Adrenal gland (tissue), 12 donors: ENCODE results near the gene CAPN2. TPM values are rescaled to one million over a fixed set of nuclear protein-coding genes. Genes with fewer than 3 reads are reported as not detected.

Experiments
- DNase-seq, 7 donors: peaks; one replicate each; pipeline ENCODE4 v3.0.0-alpha.2; 2019 to 2020
- H3K27ac ChIP-seq, 5 donors: fragments of 200-600 bp; sonication (generic) in 4 of 5; 1 replicate in 3 of 5; 2 replicates in 2 of 5; pipeline versions ENCODE4 v1.5.1 to v1.8.0; 2016 to 2020; ENCODE audit warnings: mild to moderate bottlenecking in 1 of 5
- H3K27me3 ChIP-seq: fragments of 200-600 bp; 2 replicates; pipeline ENCODE4 v1.8.0; 2021
- H3K36me3 ChIP-seq, 2 donors: fragments of 200-600 bp; replicated peaks in 1 of 2; 1 replicate in 1 of 2; 2 replicates in 1 of 2; pipeline versions ENCODE4 v1.5.1 to v1.8.0; 2018 to 2022
- H3K4me1 ChIP-seq, 2 donors: fragments of 200-600 bp; replicated peaks in 1 of 2; 1 replicate in 1 of 2; 2 replicates in 1 of 2; pipeline versions ENCODE4 v1.5.1 to v1.8.0; 2018 to 2021
- H3K4me3 ChIP-seq, 4 donors: fragments of 200-600 bp; sonication (generic) in 3 of 4; one replicate each; pipeline ENCODE4 v1.5.1; 2016 to 2018
- H3K9me3 ChIP-seq, 3 donors: fragments of 200-600 bp; sonication (generic) in 1 of 3; replicated peaks in 1 of 3; 1 replicate in 2 of 3; 2 replicates in 1 of 3; pipeline versions ENCODE4 v1.5.1 to v1.8.0; 2016 to 2021
- POLR2A ChIP-seq, 2 donors: fragments of 450-650 bp; IDR thresholded peaks; one replicate each; pipeline ENCODE4 v1.6.1; 2017; ENCODE audit warnings: antibody characterized with exemption in 2 of 2, mild to moderate bottlenecking in 2 of 2, moderate library complexity in 1 of 2
- WGBS, 4 donors: extraction: QIAGEN DNeasy Blood & Tissue Kit in 2 of 4; methylation state at CpG; one replicate each; pipeline versions ENCODE4 v1.1.5 to v1.1.7; 2013 to 2017; 5-methylcytosine and 5-hydroxymethylcytosine counted together
- intact Hi-C, 2 donors: fragments of 100-400 bp; cut with DNase I; formaldehyde crosslinking; loops; one replicate each; pipeline versions ENCODE4 v1.14.1 to v1.15.0; 2022 to 2023
- polyA plus RNA-seq, 3 donors: library from polyadenylated mRNA; stranded (reverse); fragments of 200-250 nt in 2 of 3; fragments of 350-450 nt in 1 of 3; fragmentation: Illumina TruSeq in 1 of 3; extraction: RNeasy Lipid Tissue Mini Kit (QIAGEN cat#74804) in 1 of 3; gene quantifications; one replicate each; pipeline ENCODE4 v1.2.3, GENCODE V29; 2013 to 2014
- total RNA-seq, 9 donors: library from RNA; depleted of rRNA in 4 of 9; stranded (reverse); fragments of >200 nt in 4 of 9; fragments of 120-200 nt in 1 of 9; fragmentation: NEBNext Ultra II Directional in 1 of 9; extraction: Animal tissue kit (Norgen Biotek cat#: 25700) in 1 of 9; gene quantifications; one replicate each; pipeline versions ENCODE4 v1.1.0 to v1.2.4, GENCODE V29; 2013 to 2023
- TF ChIP-seq, protein P1 (sequence below), 6 experiments: fragments of 450-650 bp in 4 of 6; fragments of 200-600 bp in 2 of 6; sonication (generic) in 1 of 6; IDR thresholded peaks; 1 replicate in 5 of 6; 2 replicates in 1 of 6; pipeline versions ENCODE4 v1.5.1 to v1.8.0; 2016 to 2021; ENCODE audit warnings: antibody characterized with exemption in 6 of 6, mild to moderate bottlenecking in 2 of 6, moderate library complexity in 1 of 6
- donor health status: healthy with polysubstance abuse.
- donor health status: Bipolar disorder and iron deficiency.
- donor health status: DM: yes; HTN: yes; CAD: no.
- donor health status: DM: no; HTN: no; CAD: no.
- donor health status: DM: no; HTN: no; CAD: no.
- donor health status: DM: yes; HTN: yes; CAD: no.

The CAPN2 gene
- total and polyA plus RNA-seq, 12 donors, result 110 to 366 (median 199) TPM

DNA sequence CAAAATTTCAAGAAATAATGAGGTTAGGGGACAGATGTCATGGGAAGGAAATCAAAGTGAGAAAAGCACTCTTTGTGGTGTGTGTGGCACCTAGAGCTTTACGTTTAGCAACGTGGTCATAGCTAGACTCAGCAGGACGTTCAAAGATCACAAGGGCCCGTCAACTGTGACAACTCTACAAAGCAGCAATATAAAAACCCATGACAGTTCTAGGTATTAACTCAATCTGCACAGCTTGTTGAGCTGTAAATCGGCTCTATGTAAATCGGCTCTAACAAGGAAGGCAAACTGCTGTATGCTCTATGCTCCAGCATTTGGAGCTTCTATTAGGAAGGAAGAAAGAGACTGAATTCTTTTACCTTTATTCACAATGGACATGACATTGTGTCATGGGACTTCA, 68.6 kb downstream of the CAPN2 start:
- WGBS, 4 donors, result 82 to 89% (median 87%) methylated on average over 6 of the region's 6 CpGs
- no peaks in the 10 kb centered on the region for H3K27me3 ChIP-seq
- intact Hi-C loops, result no loop called here
- no peak for TF ChIP-seq POLR2A (IDR thresholded peaks at IDR 0.05)
- TF ChIP-seq, protein P1, sequence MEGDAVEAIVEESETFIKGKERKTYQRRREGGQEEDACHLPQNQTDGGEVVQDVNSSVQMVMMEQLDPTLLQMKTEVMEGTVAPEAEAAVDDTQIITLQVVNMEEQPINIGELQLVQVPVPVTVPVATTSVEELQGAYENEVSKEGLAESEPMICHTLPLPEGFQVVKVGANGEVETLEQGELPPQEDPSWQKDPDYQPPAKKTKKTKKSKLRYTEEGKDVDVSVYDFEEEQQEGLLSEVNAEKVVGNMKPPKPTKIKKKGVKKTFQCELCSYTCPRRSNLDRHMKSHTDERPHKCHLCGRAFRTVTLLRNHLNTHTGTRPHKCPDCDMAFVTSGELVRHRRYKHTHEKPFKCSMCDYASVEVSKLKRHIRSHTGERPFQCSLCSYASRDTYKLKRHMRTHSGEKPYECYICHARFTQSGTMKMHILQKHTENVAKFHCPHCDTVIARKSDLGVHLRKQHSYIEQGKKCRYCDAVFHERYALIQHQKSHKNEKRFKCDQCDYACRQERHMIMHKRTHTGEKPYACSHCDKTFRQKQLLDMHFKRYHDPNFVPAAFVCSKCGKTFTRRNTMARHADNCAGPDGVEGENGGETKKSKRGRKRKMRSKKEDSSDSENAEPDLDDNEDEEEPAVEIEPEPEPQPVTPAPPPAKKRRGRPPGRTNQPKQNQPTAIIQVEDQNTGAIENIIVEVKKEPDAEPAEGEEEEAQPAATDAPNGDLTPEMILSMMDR (IDR thresholded peaks at IDR 0.05), result no peak
- no peak overlapping the region for H3K4me3 ChIP-seq
- H3K4me1 ChIP-seq, result peaks cover 0 to 2% of the 10 kb centered on the region in 2 donors
- H3K9me3 ChIP-seq, result no peaks in the 10 kb centered on the region
- DNase-seq, result no peak
- H3K27ac ChIP-seq, result no peak overlapping the region
- H3K36me3 ChIP-seq, result peaks cover 0 to 25% of the 10 kb centered on the region in 2 donors

DNA sequence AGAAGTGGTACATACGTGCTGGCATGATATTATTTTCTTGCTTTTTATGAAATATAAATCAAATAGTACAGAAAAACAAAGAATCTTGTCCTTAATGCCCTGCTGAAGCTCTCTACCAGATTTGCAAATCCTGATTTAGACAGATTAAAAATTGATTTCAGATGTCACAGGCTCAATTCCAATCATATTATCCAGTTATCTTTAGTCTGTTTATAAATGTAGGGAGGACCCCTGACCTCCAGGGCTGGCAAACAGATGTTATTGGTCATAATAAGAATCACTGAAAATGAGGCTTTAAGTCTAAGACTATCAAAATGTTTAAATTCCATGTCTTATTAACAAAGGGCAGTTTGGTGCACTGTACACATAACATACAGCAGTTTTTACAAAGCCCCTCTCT, 71.3 kb downstream of the CAPN2 start:
- peaks cover 0 to 4% of the 10 kb centered on the region in 2 donors for H3K4me1 ChIP-seq
- peaks cover 0 to 25% of the 10 kb centered on the region in 2 donors for H3K36me3 ChIP-seq
- intact Hi-C loops, result no loop called here
- no peak overlapping the region for H3K27ac ChIP-seq
- TF ChIP-seq, protein P1 (IDR thresholded peaks at IDR 0.05), result no peak
- no peak for TF ChIP-seq POLR2A (IDR thresholded peaks at IDR 0.05)
- 32 to 96% (median 65%) methylated on average over 1 of the region's 1 CpG for WGBS, 4 donors
- no peaks in the 10 kb centered on the region for H3K9me3 ChIP-seq
- DNase-seq, result no peak
- no peaks in the 10 kb centered on the region for H3K27me3 ChIP-seq
- H3K4me3 ChIP-seq, result no peak overlapping the region

- intact Hi-C loops, result no loop called here
- 87 to 93% (median 92%) methylated on average over 4 of the region's 4 CpGs for WGBS, 4 donors
These were observed 72.2 kb downstream of the CAPN2 start for GRCh38 chr1:223784541-223784940.

DNA sequence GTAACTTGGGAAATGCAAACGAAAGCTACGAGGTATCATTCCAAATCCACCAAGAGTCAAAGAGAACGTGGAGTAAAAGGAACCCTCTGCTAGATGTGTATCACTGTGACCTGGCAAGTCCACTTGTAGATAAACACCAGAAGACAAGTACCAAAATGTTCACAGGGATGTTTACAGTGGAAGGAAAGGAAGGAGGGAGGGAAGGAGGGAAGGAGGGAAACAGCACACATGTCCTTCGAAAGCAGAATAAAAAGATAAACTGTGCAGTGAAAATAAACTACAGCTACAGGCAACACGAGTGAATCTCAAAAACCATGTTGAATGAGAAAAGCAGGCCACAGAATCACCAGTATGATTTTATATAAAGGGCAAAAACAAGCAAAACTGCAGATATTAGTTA, 73.5 kb downstream of the CAPN2 start:
- no peaks in the 10 kb centered on the region for H3K27me3 ChIP-seq
- peaks cover 0 to 4% of the 10 kb centered on the region in 2 donors for H3K4me1 ChIP-seq
- H3K9me3 ChIP-seq, result no peaks in the 10 kb centered on the region
- 56 to 72% (median 61%) methylated on average over 5 of the region's 5 CpGs for WGBS, 4 donors
- no peak overlapping the region for H3K4me3 ChIP-seq
- TF ChIP-seq POLR2A (IDR thresholded peaks at IDR 0.05), result no peak
- TF ChIP-seq, protein P1 (IDR thresholded peaks at IDR 0.05), result no peak
- H3K27ac ChIP-seq, result no peak overlapping the region
- DNase-seq, result no peak
- intact Hi-C loops, result no loop called here
- peaks cover 0 to 14% of the 10 kb centered on the region in 2 donors for H3K36me3 ChIP-seq

More at GRCh38 chr1:223784541-223784940, 72.2 kb downstream of the CAPN2 start:
- Histone ChIP-seq H3K36me3 (peaks cover 0 to 24% of the 10 kb centered on the region in 2 donors), H3K27ac (no peak overlapping the region), H3K4me1 (peaks cover 0 to 4% of the 10 kb centered on the region in 2 donors), H3K9me3 (no peaks in the 10 kb centered on the region), H3K27me3 (no peaks in the 10 kb centered on the region), H3K4me3 (no peak overlapping the region)
- no peak for TF ChIP-seq POLR2A (IDR thresholded peaks at IDR 0.05)
- TF ChIP-seq, protein P1 (IDR thresholded peaks at IDR 0.05), result no peak
- no peak for DNase-seq
